Measurements from ENCODE around the gene ADAM22.

ADAM22 gene

GRCh38 chr7:88116235-88116795 is 182.3 kb downstream of the ADAM22 start:
- no peak for TF ChIP-seq CTCF (IDR thresholded peaks at IDR 0.05)
- no peak overlapping the region for H3K27ac ChIP-seq
- DNase-seq (ENCODE audit: low spot score): no peak
- H3K4me3 ChIP-seq: no peak overlapping the region

- no peak for TF ChIP-seq CTCF (IDR thresholded peaks at IDR 0.05)
- H3K27ac ChIP-seq: no peak overlapping the region
- no peak for DNase-seq (ENCODE audit: low spot score)
- no peak overlapping the region for H3K4me3 ChIP-seq
Observed at GRCh38 chr7:88117325-88117724, 183.3 kb downstream of the ADAM22 start.

GRCh38 chr7:88121335-88121734 is 187.3 kb downstream of the ADAM22 start:
- TF ChIP-seq CTCF (IDR thresholded peaks at IDR 0.05): no peak
- no peak overlapping the region for H3K27ac ChIP-seq
- no peak overlapping the region for H3K4me3 ChIP-seq
- no peak for DNase-seq (ENCODE audit: low spot score)

GRCh38 chr7:88127637-88128290 is 193.7 kb downstream of the ADAM22 start:
- TF ChIP-seq CTCF (IDR thresholded peaks at IDR 0.05): no peak
- DNase-seq (ENCODE audit: low spot score): no peak
- Histone ChIP-seq H3K27ac (no peak overlapping the region), H3K4me3 (no peak overlapping the region)

GRCh38 chr7:88132725-88133124 is 198.7 kb downstream of the ADAM22 start:
- no peak for TF ChIP-seq CTCF (IDR thresholded peaks at IDR 0.05)
- H3K4me3 ChIP-seq: no peak overlapping the region
- H3K27ac ChIP-seq: no peak overlapping the region
- no peak for DNase-seq (ENCODE audit: low spot score)

GRCh38 chr7:88140947-88141346 is 206.9 kb downstream of the ADAM22 start:
- Histone ChIP-seq H3K4me3 (no peak overlapping the region), H3K27ac (no peak overlapping the region)
- TF ChIP-seq CTCF (IDR thresholded peaks at IDR 0.05): no peak
- no peak for DNase-seq (ENCODE audit: low spot score)

- no peak overlapping the region for H3K27ac ChIP-seq
- no peak for DNase-seq (ENCODE audit: low spot score)
Observed at GRCh38 chr7:88141479-88141878, 207.4 kb downstream of the ADAM22 start.

More at GRCh38 chr7:88141479-88141878, 207.4 kb downstream of the ADAM22 start:
- no peak overlapping the region for H3K4me3 ChIP-seq
- no peak for TF ChIP-seq CTCF (IDR thresholded peaks at IDR 0.05)
